GM21526 (cell line): Measurements from ENCODE around the gene CHST11.

Experiments
- ATAC-seq: cut with Tn5 transposase; IDR thresholded peaks from one replicate; pipeline ENCODE4 v1.9.1; 2021; ENCODE audit warnings: moderate library complexity; ENCODE audit not compliant: unreplicated experiment, low FRiP score

CHST11 gene

GRCh38 chr12:104499668-104500332, 43.1 kb downstream of the CHST11 start:
- no peak for ATAC-seq

GRCh38 chr12:104501115-104501514, 44.4 kb downstream of the CHST11 start:
- ATAC-seq, result no peak

GRCh38 chr12:104501660-104502059, 44.9 kb downstream of the CHST11 start:
- ATAC-seq, result no peak

GRCh38 chr12:104502217-104502616, 45.5 kb downstream of the CHST11 start:
- ATAC-seq, result no peak

GRCh38 chr12:104502638-104503037, 45.9 kb downstream of the CHST11 start:
- no peak for ATAC-seq

GRCh38 chr12:104503191-104503590, 46.4 kb downstream of the CHST11 start:
- ATAC-seq, result no peak

GRCh38 chr12:104504146-104504545, 47.4 kb downstream of the CHST11 start:
- ATAC-seq, result no peak

- ATAC-seq, result peak; percentile 94
Measured at GRCh38 chr12:104505095-104505818, 48.5 kb downstream of the CHST11 start.

GRCh38 chr12:104506676-104507401, 50.1 kb downstream of the CHST11 start:
- ATAC-seq, result no peak

- no peak for ATAC-seq
Measured at GRCh38 chr12:104507672-104508071, 50.9 kb downstream of the CHST11 start.

- ATAC-seq, result no peak
Measured at GRCh38 chr12:104508752-104509446, 52.2 kb downstream of the CHST11 start.

- no peak for ATAC-seq
Measured at GRCh38 chr12:104510145-104510872, 53.6 kb downstream of the CHST11 start.

GRCh38 chr12:104510873-104511440, 54.2 kb downstream of the CHST11 start:
- ATAC-seq, result no peak

GRCh38 chr12:104513681-104514080, 56.9 kb downstream of the CHST11 start:
- no peak for ATAC-seq

- ATAC-seq, result no peak
Measured at GRCh38 chr12:104514092-104514810, 57.5 kb downstream of the CHST11 start.

GRCh38 chr12:104515899-104516298, 59.2 kb downstream of the CHST11 start:
- no peak for ATAC-seq

GRCh38 chr12:104516821-104517220, 60.1 kb downstream of the CHST11 start:
- ATAC-seq, result no peak

GRCh38 chr12:104517880-104518279, 61.1 kb downstream of the CHST11 start:
- ATAC-seq, result no peak
